HG03139 (cell line): ENCODE results near the gene WDR76.
A peak's percentile ranks its signal among the peaks of the same experiment; 100 is the strongest.
"Not testable (repeated sequence)": the region's sequence is repeated elsewhere in the genome, so short reads cannot be mapped to it uniquely, and the experiment has no call there.

Experiments used
- ATAC-seq: cut with Tn5 transposase; IDR thresholded peaks from one replicate; pipeline ENCODE4 v1.9.1; 2021; ENCODE audit not compliant: unreplicated experiment

The WDR76 gene

GRCh38 chr15:43821505-43821904 is 5.3 kb upstream of the WDR76 start:
- no peak for ATAC-seq

DNA sequence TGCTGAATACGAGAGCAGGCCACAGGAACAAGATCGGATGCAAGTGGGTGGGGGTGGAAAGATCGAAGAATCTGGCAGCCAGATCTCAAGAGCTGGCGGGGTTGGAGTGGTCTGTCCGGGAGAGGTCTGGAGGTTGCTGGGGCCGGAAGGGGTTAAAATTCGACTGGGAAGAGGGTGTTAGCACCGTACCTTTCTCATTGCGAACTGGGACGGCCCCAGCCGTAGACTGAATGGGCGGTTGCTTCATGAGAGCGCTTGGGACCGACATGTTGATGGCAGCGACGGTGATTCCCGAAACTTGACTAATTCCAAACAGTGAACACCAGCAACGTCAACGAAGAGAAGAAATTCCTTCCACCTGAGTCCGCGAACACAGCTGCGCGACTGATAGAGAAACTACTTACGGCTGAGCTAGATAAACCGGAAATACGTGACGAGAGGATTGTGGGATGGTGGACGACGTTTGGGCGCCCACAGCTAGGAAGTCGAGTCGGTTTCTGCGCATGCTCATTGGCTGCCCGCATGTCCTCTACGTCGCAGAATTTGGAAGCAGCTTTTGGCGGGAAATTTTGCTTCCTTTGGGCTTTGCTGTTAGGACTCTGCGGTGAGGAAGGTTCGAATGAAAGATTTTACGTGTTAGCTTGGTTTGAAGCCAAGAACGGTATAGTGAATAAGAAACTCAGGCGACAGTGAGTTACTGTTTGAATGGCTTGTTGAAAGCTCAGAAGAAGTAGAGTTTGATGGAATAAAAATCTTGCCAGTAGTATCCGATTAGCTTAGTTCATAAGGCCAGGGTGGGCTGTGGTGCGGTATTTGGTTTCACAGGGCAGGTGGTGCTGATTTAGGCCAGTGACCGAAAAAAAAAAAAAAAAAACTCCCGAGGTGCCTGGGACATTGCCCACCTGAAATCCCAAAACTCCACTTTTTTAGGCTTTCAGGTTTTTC is 2.2 kb upstream of the WDR76 start, which contains the start of gene MFAP1:
Gene MFAP1, minus strand, starts transcription at position 389 of the 945 bp plus-strand sequence. Its CDS starts 121 bp downstream, at position 268.
- ATAC-seq = peak; percentile 67

DNA sequence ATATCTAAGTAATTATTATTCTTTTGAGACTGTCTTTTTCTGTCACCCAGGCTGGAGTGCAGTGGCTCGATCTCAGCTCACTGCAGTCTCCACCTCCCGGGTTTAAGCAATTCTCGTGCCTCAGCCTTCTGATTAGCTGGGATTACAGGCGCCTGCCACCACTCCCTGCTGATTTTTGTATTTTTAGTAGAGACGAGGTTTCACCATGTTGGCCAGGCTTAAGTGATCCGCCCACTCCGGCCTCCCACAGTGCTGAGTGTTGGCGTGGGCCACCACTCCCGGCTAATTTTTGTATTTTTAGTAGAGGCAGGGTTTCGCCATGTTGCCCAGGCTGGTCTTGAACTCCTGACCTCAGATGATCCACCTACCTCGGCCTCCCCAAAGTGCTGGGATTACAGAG is 1.5 kb upstream of the WDR76 start:
- ATAC-seq = not testable (repeated sequence)

- no peak for ATAC-seq
Observed at GRCh38 chr15:43826029-43826507, 734 bp upstream of the WDR76 start.

DNA sequence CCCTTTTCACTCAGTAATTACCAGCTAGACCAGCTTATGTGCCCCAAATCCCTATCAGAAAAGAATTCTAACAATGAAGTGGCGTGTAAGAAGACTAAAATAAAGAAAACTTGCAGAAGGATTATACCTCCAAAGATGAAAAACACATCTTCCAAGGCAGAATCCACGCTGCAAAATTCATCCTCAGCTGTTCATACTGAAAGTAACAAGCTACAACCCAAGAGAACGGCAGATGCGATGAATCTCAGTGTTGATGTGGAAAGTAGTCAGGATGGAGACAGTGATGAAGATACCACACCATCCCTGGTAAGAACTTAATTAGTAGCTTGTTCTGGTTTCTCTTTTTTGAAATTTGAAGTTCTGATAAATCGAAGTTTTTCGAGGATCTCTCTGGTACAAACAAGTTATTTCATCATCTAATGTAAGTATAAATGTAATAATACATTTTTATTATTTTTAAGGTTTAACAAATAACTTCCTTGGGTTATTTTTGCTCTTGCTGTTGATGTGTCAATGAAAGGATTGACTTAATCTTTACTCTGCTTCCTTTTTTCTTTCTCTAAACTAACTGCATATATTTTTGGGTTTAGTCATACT is 1.4 kb downstream of the WDR76 start:
- ATAC-seq = no peak

- not testable (repeated sequence) for ATAC-seq
Observed at GRCh38 chr15:43829951-43830540, 3.2 kb downstream of the WDR76 start.

DNA sequence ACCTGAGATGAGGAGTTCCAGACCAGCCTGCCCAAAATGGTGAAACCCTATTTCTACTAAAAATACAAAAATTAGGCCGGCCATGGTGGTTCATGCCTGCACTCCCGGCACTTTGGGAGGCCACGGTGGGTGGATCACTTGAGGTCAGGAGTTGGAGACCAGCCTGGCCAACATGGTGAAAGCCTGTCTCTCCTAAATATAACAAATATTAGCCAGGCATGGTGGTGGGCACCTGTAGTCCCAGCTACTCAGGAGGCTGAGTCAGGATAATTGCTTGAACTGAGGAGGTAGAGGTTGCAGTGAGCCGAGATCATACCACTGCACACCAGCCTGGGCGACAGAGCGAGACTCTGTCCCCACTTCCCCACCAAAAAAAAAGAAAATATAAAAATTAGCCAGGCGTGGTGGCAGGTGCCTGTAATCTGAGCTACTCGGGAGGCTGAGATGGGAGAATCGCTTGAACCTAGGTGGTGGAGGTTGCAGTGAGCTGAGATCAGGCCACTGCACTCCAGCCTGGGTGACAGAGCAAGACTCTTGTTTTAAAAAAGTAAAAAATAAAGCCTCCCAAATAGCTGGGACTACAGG is 4.0 kb downstream of the WDR76 start:
- not testable (repeated sequence) for ATAC-seq

GRCh38 chr15:43831519-43832052 is 4.8 kb downstream of the WDR76 start:
- not testable (repeated sequence) for ATAC-seq

DNA sequence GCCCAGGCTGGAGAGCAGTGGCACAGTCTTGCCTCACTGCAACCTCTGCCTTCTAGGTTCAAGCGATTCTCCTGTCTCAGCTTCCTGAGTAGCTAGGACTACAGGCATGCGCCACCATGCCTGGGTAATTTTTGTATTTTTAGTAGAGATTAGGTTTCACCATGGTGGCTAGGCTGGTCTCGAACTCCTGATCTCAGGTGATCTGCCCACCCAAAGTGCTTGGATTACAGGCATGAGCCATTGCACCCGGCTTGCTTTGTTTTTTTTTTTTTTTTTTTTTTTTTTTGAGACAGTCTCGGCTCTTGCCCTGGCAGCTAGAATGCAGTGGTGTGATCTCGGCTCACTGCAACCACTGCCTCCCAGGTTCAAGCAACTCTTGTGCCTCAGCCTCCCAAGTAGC is 5.7 kb downstream of the WDR76 start:
- ATAC-seq = not testable (repeated sequence)

DNA sequence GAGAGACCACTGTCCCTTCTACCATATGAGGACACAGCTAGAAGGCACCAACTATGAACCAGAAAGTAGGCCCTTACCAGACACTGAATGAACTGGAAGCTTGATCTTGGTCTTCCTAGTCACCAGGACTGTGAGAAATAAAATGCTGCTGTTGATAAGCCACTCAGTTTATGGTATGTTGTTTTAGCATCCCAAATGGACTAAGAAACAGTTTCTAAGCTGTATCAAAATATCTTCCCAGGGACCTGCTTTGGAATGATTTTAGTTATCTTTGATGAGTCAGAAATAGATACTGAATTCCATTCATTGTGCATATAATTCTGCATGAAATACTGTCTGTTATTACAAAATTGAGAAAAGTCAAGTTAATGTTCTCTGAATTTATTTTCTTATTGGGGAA is 18.6 kb downstream of the WDR76 start:
- ATAC-seq = no peak

- no peak for ATAC-seq
Observed at GRCh38 chr15:43851251-43851650, 24.4 kb downstream of the WDR76 start.

DNA sequence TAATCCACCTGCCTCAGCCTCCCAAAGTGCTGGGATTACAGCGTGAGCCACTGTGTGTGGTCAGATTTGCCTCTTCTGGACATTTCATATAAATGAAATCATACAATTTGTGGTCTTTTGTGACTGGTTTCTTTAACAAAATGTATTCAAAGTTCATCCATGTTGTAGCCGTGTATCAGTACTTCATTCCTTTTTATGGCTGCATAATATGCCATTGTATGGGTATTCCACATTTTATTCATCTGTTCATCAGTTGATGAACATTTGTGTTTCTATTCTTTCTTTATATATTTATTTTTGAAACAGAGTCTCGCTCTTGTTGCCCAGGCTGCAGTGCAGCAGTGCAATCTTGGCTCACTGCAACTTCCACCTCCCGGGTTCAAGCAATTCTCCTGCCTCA is 25.8 kb downstream of the WDR76 start:
- ATAC-seq = no peak

GRCh38 chr15:43854801-43855200 is 28.0 kb downstream of the WDR76 start:
- ATAC-seq = no peak

GRCh38 chr15:43859546-43859945 is 32.7 kb downstream of the WDR76 start:
- ATAC-seq = no peak

DNA sequence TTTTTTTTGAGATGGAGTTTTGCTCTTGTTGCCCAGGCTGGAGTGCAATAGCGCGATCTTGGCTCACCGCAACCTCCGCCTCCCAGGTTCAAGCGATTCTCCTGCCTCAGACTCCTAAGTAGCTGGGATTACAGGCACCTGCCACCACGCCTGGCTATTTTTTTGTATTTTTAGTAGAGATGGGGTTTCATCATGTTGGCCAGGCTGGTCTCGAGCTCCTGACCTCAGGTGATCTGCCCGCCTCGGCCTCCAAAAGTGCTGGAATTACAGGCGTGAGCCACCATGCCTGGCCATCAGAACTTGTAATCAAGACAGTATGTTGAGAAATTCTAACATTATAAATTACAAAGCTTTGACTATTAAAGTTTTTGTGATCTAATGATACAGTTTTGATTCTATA is 39.8 kb downstream of the WDR76 start:
- ATAC-seq = not testable (repeated sequence)

GRCh38 chr15:43867096-43867495 is 40.3 kb downstream of the WDR76 start:
- no peak for ATAC-seq

GRCh38 chr15:43868406-43868805 is 41.6 kb downstream of the WDR76 start:
- no peak for ATAC-seq

GRCh38 chr15:43871835-43872234 is 45.0 kb downstream of the WDR76 start:
- no peak for ATAC-seq

DNA sequence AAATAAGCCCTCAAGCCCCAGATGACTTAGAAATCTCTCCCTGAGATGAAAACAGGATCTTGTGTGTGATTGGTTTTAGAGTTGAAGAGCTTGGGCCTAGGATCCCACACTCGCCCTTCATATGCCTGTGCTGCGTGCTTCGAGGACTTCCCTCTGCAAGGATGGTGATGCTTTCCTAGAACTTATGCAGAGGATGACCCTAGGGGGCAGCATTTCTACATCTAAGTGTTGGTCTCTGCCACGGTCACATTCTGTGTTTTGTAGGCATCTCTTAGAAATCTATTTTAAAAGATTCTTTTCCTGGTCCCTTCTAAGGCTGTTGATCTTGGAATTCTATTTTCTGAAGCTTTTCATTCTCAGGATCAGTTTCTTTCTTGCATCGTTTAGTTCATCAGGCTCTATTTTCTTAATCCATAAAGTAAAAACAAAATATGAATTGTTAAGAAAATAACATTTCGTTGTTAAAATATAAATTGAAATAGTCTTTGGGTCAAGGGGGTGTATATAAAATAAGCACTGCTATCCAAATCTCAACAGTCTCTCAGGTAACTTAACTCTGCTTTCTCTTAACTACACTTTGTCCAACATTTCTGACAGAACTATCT is 45.7 kb downstream of the WDR76 start:
- ATAC-seq = no peak

DNA sequence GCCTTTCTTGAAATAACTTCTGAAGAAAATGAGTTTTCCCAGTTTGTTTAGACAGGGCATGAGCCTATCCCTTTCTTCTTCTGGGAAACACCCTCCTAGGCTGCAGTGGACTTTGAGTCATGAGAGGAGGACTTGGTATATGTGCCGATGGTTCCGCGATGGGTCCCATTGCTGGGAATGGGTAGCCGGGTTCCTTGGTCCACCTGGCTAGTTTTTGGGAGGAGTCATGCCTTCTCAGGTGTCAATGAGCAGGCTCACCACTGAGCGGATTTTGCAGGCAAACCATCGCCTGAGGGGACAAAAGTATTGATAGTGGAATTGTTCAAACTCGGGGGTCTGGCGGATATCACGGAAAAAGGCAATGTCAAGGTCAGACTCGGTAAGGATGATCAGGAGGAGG is 46.8 kb downstream of the WDR76 start:
- no peak for ATAC-seq

- no peak for ATAC-seq
Observed at GRCh38 chr15:43876872-43877271, 50.1 kb downstream of the WDR76 start.
